AG08395 (cell line): ENCODE results near the gene PLEKHH1.
"Not testable (repeated sequence)": the region's sequence is repeated elsewhere in the genome, so short reads cannot be mapped to it uniquely, and the experiment has no call there.

Experiments
- DNase-seq: peaks from one replicate; pipeline ENCODE4 v3.0.0; 2012; ENCODE audit warnings: mixed read lengths, low spot score

The PLEKHH1 gene

DNA sequence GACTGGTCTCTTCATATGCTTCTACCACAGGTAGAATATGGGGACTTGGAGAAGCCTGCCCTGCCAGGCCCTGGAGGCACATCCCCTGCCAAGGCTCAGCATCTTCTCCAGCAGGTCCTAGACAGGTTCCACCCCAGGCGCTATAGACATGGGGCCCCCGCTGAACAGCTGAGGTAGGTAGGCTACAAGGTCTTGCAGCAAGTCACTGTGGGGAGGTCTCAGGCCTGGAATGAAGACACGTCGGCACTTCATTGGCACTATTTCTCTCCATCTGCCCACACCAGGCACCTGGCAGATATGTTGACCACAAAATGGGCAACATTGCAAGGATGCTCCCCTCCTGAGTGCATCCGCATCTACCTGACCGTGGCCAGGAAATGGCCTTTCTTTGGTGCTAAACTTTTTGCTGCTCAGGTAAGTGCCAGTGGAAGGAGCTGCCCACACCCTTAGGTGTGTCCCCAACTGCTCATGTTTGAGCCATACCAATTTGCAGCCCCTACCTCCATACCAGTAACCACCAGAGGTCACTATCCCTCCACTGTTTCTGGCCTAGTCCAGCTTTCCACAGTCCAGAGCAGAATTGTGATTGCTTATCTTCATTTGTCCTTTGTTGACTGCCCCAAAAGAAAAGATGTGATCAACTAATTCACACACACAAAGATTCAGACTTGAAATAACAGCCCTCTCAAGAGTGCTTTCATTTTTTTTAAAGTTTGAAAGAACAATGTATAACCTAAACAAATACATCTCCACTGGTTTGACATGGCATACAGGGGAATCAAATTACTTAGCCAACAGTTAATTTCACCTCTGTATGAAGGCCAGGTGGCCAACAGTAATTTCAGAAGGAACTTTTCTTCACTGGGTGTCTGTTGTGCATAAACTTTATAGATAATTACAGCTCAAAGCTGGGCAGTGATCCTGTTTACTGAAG lies 50.9 kb downstream of the PLEKHH1 start:
- peak; percentile 76 for DNase-seq

DNA sequence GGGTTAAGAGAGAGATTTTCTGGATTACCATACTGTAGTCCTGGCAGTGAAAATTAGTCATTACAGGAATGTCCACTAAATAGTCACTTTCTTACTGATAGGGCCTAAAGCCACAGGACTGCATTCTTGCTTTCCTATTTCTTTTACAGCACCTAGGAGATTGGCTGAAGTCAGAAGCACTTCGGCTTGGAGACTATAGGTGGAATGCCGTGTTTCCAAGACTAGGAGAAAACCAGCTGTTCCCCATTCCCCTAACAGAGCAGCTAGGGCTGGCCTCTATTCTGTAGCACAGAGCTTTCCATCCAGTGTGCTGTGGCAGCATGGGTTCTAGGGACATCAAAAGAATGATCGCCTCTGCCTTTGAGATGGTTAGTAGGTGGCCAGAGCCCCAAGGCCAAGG lies 51.9 kb downstream of the PLEKHH1 start:
- DNase-seq = no peak

DNA sequence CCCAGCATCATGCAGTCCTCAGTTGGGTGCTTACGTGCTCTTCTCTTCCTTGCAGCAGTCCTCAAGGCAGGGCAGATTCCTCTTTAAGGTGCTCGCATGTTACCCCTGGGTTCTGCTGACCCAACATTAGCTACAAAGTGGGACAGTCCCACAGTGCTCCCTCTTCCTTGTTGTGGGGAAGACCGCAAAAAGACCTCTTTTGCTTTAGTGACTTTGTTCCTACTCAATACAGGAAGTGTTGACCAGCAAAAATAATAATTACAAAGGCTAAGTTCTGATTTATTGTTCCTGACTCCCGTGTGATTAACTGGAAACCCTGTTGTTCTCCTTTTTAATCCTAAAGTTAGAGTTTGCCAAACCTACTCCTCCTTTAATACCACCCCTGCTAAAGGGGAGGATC lies 53.3 kb downstream of the PLEKHH1 start:
- no peak for DNase-seq

DNA sequence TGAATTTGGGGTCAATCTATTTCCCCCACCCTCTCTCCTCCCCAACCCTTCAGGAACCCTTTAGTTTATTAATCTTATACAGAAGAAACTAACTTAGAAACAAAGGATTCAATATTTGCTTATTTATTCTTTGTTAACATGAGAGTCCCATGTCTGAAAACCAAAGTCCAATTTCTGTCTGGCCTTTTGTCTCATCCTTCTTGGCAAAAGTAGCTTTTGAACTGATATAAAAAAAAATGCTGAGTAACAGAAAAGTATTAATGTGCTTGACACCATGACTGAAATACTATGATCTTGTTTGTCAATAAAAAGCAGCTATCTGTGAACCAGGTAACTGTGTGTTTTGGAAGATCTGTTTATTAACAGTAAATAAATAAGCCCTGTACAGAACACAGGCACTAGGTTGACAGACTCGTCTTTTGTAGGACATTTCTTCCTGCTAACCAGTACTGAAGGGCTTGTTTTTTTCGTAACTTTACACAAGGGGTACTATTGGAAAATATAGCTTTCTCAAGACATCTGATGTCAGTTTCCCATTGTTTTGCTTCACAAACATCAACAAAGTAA lies 56.2 kb downstream of the PLEKHH1 start:
- no peak for DNase-seq

DNA sequence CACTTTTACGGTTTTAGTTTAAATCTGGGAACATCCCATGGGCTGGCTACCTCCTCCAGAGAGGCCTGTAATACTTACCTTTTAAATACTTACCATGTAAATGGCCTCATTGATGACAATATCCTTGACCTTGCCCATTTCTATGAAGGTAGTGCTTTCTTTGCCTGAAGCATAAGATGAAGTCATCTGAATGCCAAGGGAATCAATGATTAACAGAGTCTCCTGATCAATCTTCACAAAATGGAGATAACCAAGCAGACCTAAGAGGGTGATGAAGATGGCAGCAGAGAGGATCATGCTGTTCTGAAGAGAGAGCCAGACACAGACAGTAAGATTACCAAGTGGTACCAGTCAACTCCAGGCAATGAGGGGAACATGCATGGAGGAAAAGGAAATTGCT lies 60.6 kb downstream of the PLEKHH1 start:
- DNase-seq = not testable (repeated sequence)

DNA sequence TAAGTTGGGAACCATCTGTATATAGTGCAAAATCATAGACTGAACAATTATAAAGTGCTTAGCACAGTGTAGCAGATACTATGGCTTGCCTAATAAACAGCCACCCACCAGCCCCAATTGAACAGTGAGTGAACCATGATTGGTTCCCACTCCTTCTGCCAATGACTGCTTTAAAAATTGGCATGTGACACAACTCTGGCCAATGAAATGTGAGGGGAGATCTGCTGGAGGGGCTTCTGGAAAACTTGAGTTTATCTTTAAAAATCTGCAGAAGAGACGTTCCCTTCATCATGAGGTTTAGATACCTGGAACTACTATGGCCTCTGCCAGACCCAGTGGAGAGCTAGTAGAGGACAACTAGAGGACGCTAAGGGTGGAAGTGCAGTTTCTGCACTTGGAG lies 62.3 kb downstream of the PLEKHH1 start:
- DNase-seq = no peak

DNA sequence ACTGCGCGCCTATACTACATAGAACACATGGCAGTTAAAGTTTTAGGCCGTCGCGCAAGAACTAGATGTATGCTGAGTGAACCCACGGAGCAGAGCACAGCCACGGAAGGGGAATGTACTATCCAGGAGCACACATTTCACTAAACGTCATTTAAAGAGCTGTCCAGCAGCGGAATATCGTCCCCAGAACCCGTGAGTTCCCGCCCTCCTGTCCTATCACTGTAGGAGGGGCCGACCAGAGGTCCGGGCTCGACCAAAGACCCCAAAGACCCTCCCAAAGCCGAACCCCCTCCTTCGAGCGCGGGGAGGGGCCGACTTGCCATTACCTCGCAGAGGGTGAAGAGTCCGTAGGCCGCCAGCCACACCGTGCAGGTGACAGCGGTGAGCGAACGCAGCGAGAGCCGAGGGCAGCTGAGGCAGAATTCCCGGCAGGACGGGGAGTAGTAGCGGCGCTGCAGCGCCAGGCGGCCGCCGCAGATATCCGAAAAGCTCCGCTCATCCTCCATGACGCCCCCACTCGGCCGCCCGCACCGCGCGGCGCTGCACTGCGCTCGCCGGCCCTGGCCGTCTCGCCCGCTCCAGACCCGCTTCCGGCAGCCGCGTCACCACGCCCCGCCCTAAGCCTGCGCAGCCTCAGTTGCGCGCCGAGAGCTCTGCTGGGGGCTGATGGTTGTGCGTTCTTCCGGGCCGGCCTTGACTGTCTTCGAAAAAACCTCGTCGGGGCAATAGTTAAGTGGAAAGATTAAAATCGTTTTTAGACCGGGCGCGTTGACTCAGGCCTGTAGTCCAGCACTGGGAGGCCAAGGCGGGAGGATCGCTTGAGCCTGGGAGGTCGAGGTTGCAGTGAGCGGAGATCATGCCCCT lies 66.8 kb downstream of the PLEKHH1 start, which contains the start of gene PIGH:
PIGH (minus strand) TSS at position 571 of the 864 bp plus-strand sequence; CDS start at position 506, 65 bp downstream.
- DNase-seq = peak; percentile 96

DNA sequence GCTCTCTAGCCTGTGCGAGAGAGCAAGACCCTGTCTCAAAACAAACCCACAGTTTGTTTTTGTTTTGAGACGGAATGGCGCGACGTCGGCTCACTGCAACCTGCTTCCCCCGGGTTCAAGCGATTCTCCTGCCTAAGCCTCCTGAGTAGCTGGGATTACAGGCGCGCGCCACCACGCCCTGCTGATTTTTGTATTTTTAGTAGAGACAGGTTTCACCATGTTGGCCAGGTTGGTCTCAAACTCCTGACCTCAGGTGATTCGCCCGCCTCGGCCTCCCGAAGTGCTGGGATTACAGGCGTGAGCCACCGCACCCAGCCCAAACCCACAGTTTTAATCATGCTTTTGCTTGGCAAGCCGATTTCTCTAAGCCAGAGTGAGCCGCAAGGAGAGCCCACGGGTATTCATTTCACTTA lies 67.5 kb downstream of the PLEKHH1 start:
- not testable (repeated sequence) for DNase-seq

DNA sequence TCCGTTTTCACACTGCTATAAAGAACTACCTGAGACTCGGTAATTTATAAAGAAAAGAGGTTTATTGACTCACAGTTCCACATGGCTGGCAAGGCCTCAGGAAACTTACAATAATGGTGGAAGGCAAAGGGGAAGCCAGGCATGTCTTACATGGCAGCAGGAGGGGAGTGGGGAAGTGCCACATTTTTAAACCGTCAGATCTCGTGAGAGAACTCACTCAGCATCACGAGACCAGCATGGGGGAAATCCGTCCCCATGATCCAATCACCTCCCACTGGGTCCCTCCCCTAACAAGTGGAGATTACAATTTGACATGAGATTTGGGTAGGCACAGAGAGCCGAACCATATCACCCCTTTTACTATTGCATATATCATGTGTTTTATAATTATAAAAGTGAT lies 69.0 kb downstream of the PLEKHH1 start:
- no peak for DNase-seq

DNA sequence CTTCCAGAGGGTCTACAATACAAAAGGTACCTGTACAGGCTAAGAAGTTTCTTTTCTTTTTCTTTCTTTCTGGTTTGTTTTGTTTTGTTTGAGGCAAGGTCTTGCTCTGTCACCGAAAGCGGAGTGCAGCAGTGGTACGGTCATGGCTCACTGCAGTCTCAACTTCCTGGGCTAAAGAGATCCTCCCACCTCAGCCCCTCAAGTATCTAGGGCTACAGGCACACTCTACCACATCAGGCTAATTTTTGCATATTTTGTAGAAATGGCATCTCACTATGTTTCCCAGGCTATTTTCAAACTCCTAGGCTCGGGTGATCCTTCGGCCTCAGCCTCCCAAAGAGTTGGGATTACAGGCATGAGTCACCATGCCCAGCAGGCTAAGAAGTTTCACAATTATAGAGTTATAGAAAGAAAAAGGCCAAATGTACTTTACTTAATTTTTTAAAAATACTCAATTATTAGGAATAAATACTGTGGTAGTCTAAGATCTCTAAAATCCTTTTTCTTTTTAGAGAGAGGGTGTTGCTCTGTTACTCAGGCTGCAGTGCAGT lies 70.0 kb downstream of the PLEKHH1 start:
- no peak for DNase-seq

DNA sequence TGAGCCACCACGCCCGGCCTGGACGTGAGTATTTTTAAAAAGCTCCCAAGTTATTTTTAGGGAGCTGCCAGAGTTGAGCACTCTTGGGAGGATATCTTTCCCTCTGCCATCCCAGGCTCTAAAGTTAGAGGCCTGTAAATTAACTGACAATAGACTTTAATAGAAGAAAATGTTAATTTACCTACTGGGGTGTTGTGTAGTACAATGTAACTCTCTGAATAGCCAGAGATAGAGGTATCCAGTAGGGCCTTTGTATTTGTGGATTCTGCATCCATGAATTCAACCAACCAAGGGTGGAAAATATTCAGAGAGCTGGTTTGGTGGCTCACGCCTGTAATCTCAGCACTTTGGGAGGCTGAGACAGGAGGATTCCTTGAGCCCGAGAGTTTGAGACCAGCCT lies 74.6 kb downstream of the PLEKHH1 start:
- no peak for DNase-seq

DNA sequence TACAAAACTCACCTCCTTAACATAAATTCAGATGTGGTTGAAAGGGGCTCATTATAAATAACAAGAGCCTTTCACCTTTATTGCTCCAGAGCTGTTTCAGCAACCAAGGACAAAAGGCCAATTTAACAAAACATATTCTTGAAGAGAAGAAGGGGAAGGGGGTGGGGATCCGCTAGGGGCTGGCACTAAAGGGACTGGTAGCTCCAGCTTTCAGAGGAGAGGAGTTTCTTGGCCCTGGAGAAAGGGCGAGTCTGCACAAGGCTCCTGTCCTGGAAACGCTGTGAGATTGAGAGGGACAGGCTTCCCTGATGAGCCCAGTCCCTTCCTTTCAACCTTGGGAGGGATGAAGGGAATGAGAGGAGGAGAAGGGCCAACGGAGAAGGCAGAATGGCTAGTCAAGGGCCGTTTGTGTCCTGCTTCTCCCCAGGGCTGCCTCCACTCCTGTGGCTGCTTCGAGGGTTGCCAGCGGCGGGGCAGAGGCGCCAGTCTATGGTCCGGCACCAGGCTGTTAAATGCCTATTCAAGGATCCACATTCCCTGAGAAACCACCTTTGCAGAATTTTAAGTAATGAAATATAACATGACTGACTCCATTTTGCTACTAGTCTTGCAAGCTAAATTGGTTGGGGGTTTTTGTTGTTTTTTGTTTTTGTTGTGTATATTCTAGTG lies 76.7 kb downstream of the PLEKHH1 start:
- DNase-seq = no peak

DNA sequence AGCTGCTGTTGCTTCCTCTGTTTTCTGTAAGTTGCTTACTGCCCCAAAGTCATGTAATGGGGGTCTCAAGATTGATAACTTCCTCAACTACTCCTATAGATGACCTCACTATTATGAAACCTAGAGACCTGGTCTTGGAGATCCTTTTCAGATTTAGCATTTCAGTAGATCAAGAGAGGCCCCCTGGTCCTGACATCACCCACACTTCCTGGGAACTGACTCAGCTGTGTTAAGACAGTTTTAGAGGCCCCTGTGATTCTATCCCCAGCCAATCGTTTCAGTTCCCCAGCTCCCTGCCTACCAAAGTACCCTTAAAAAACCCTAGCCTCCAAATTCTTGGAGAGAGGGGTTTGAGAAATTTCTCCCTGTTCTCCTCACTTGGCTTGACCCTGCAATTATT lies 77.4 kb downstream of the PLEKHH1 start:
- DNase-seq = no peak

DNA sequence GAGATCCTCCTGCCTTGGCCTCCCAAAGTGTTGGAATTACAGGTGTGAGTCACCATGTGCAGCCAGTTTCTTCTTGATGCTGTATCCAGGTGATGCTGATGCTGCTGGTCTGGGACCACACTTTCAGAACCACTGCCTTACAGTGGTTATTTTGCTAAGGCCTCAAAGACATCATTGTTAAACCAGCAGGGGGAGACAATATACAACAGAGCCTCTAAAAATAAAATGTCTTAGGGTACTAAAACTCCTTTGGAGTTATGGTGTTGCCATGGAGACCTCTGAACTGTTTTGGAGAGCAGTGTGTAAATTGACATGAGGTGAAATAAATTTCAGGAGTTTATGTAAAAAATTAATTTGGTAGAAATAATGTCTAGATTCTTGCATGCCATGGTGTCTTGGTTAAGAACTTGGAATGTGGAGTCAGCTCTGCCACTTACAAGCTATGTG lies 85.5 kb downstream of the PLEKHH1 start:
- DNase-seq = peak; percentile 80

DNA sequence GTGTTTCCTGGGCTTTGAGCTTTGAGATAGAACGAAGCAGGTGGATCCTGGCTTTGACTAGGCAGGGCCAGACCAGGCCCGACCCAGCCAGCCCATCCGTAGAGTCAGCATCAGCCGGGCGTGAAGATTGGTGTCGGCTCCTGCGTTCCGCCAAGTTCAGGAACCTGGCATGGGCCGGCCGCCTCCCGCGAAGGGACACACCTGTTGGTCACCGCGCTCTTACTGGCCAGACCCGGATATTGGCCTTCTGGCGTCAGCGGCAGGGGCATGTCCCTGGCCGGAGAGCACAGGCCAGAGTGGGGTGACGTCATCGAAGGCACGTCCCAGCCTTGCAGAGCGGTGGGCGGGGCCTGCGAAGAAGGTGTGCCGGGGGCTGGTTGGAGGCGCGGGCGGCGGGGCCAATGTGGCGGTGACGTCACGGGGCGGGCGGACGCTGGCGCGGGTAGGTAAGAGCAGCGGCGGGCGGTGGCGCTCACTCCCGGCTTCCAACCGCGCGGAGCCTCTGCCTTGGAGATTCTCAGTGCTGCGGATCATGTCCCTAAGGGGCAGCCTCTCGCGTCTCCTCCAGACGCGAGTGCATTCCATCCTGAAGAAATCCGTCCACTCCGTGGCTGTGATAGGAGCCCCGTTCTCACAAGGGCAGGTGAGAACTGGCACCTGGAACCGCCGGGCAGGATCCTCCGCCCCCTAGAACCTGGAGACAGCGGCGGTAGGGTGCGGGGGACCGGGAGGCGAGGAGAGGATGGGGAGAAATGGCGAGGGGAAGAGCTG lies 86.5 kb downstream of the PLEKHH1 start, which contains the start of gene ARG2:
ARG2 (plus strand) TSS at position 475 of the 771 bp plus-strand sequence; CDS start at position 533, 58 bp downstream.
- DNase-seq = peak; percentile 91

DNA sequence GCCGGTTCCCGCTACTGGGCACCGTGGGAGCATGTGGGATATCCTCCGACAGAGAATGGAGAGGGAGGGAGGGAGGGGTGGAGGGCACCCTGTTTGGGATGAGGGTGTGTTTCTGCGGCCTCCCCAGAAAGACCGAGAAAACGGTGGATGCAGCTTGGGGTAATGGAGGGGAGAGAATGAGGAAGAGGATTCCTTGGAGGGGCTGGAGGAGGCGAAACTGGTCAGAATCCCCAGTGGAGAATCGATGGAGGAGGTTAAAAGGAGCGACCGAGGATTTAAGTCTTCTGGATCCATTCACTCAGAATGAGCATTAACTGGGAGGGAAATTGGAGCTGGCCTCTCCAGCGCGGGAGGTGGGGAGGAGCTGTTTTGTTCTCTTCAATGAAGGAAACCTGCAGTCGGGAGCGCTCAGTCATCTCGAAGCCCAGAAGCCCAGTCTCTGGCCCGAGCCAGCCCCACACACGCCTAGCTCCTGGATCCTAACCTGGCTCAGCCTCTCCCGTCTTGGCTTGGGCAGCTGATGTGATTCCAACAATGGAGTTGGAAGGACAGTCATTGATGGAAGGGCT lies 87.2 kb downstream of the PLEKHH1 start:
- no peak for DNase-seq

DNA sequence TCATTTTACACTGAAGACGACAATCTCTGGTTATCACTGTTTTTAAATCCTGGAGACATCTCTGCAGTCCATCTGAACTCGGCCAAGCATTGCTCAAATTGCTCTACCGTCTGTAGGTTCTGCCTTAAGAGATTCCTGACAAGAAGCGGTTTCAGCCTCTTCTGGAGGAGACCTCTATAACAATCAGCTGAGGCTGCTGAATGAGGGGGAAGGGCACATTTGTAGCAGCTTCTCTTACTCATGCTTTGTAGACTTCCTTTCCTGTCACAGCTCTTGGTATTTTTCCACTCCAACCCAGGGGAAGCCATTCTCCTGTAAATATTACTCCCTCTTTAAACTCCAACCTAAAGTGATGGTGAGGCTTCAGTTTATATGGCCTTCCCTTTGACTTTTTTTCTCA lies 89.6 kb downstream of the PLEKHH1 start:
- peak; percentile 79 for DNase-seq

DNA sequence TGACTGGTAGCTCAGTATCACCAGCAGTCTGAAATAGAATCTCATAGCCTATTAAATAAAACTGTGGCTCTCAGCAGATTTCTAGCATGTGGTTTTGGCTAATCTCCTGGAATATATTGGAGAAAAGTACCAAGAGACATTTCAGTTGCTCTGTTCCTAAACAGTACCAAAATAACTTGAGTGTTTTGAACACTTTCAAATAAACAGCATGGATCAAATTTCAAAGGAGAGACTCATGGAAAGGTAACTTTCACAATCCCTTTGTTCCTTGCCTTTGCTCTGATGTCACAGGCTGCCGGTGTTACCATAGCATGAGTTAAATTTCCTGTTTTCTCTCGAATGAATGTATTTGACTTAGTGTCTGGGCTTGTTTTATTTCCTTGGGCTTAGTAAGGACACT lies 90.0 kb downstream of the PLEKHH1 start:
- DNase-seq = peak; percentile 34

DNA sequence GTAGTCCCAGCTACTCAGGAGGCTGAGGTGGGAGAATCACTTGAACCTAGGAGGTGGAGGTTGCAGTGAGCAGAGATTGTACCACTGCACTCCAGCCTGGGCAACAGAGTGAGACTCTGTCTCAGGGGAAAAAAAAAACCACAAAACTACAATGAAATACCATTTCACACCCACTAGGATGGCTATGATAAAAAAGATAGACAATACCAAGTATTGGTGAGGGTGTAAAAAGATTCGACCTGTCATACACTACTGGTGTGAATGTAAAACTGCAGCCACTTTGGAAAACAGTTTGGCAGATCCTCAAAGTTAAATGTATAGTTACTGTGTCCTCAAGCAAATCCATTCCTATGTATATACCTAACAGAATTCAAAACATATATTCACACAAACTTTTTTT lies 93.0 kb downstream of the PLEKHH1 start:
- not testable (repeated sequence) for DNase-seq

DNA sequence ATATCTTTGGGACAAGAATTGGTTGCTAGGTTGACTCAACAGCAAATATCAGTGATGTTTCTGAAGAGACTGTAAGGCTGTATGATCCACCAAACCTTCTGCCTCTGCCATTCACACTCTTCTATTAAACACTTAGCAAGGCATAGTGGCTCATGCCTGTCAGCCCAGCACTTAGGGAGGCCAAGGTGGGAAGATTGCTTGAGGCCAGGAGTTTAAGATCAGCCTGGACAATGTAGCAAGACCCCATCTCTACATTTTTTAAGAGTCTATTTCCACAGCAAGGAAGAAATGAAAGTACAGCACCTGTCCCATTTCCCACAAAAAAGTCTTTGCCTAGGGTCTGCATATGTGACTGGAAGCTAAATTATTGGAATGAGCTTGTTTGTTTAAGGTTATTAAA lies 94.4 kb downstream of the PLEKHH1 start:
- DNase-seq = no peak
